Stimulated activated CD4-positive, alpha-beta T cell treated with anti-CD3 and anti-CD28 coated beads, Interleukin-2, amount 100 ng/mL, for 24 hours (primary cell): Measurements from ENCODE around the gene CADM2.

Source experiments
- DNase-seq, 2 donors: peaks; one replicate each; pipeline ENCODE4 v3.0.0-alpha.2; 2020

CADM2 gene

DNA sequence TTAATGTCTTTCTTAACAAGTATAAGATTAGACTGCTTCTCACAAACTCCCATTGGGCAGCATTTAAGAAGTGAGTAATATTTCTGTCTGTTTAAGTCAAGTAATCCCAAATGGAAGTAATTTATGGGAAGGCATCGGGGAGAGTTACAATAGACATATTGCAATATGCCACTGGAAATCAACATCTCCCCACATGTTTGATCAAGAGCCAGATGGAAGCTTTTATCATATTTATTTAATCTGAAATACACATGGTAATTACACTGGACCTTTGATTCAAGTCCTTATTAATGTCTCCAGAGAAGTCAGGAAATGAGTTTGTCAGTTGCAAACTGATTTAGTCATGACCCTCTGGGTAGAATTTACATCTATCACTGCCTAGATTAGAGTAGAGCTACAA lies 1088.4 kb downstream of the CADM2 start:
- DNase-seq, result no peak

DNA sequence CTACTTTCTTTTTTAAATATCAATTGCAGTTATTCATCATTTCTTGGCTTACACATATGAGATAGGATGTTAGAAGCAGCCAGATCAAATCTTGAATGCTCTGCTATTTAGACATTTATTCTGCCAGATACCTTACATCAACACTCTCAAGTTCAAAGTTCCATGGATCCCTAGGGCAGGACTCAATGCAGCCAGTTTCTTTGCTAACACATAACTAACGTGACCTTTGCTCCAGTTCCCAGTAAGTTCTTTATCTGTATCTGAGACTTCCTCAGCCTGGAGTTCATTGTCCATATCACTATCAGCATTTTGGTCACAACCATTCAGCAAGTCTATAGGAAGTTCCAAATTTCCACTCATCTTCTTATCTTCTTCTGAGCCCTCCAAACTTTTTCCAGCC lies 1092.3 kb downstream of the CADM2 start:
- DNase-seq, result no peak

DNA sequence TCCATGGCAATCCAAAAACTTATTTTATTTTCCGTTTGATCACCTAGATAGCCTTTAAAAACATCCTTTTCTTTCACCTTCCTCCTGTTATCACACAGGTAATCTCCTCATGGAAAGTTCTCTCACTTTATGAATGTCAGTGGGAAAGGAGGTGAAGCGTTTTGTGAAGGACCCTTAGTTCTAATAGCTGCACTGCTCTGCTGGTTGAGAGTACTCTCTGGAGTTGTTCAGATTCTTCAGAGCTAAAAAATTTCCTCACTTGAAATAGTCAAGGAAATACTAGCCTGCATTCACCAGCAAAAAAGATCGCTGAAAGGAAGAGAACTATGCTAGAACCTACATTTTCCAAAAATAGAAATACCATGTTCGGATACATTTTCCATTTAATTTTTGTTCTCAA lies 1097.2 kb downstream of the CADM2 start:
- DNase-seq, result no peak

DNA sequence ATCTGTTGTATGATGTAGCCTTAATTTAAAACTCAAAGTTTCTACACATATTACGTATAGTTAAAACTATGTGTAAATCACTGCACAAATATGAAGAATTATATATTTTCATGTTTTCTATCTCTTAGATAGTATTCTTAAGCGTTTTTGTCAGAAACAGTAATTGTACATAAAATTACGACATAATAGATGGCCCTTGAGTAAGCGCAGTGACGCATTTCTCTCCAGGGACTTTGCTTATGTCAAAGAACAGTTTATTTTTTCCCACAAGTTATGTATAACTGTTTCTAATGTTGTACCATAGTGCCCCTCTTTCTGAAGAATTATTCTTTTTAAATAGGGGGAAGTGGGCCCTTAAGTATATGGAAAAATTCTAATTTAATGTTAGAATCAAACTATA lies 1098.2 kb downstream of the CADM2 start:
- no peak for DNase-seq

DNA sequence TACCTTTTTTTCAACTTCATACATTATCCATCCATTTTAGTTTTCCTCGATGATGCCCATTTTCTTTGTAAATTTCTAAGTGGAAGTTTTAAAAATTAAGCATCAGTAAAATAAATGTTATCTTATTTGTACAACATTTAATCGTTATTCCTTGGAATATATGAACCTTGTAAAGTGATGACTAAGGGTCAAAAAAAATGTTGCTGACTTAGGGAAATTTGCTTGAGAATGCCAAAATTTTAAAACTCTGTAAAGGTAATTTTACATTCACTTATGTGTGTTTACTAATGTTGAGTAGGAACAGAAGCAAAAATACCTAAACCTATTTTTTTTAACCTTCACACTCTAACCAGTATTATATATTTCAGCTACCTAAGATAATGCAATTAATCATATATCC lies 1115.0 kb downstream of the CADM2 start:
- DNase-seq, result no peak

DNA sequence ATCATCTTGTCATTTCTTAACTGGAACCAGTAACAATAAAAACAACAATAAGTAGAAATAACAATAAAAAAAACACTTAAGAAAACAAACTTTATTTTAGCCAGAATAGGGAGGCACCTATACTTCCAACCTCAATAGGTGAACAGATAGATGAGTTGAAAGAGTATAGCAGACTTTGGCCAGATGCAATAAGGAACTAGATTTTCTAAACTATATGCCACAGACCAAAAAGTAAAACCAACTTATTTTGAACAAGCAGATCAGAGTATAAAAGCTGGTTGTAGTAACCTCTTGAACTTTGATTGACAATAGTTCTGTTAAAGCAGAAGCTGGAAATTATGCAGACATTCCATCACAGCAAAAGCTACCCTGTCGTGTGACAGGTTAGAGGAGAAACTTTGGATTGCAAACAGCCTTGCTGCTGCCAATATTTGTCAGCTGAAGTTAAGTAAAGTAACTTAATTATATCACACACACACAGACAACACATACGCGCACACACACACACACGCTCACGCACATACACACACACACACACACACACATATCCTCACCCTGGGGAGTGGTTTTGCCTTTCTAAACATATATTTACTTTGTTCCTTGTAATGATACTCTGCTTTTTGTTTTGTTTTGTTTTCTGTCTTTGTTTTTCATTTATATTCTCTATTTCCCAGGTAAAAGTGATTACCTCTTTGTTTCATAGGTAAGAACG lies 1128.5 kb downstream of the CADM2 start:
- DNase-seq, result no peak

DNA sequence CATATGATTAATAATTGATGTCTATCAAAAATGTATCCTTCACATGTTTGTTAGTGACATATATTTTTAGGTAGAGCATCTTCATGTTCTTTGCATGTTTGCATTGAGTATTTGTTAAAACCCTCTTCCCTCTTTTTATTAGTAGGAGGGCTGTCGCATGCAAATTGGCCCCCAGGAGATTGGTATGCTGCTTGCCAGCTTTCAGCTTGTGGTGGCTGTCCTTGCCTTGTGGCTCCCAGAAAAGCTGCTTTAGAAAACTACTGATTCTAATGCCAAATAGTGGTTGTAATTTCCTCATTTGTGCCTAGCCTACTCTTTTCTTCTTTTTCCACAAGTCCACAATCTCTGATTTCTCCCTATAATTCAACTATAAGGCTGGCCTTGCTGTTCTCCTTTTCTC lies 1145.4 kb downstream of the CADM2 start:
- DNase-seq, result no peak

DNA sequence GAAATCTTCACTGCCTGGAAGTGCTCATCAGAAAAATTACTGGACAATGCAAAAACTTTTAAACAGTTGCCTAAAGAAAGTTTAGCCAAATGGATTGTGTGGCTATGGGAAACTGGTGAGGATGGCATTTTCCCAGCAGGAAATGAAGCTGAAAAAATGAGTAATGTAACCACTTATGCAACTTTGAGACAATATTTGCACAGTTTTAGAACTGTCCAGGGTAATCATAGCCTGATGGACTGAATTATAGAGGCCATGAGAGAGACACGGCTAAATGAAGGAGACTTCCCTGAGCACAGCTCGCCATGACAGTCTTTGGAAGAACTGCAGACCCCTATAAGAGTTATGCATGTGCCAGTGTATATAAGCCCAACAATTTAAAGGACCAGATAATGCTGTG lies 1150.6 kb downstream of the CADM2 start:
- no peak for DNase-seq
